PFSK-1 (cell line): ENCODE measurements around the gene DNAJB7.

ENCODE experiments used
- FOXP2 ChIP-seq: optimal IDR thresholded peaks from 2 replicates; pipeline ENCODE3; 2011; ENCODE audit warnings: borderline replicate concordance, control low read depth, inconsistent platforms; ENCODE audit not compliant: insufficient read depth; ENCODE audit errors: extremely low read length, extremely low read depth
- POLR2AphosphoS5 ChIP-seq: IDR thresholded peaks from 2 replicates; pipeline ENCODE4 v1.6.1; 2012; ENCODE audit warnings: low read depth, mild to moderate bottlenecking, control low read depth, low read length, moderate library complexity
- REST ChIP-seq, 2 experiments: IDR thresholded peaks; 2 replicates each; pipeline versions ENCODE4 v1.6.1 to v1.8.0; 2011 to 2012; ENCODE audit warnings: low read depth in 2 of 2, low read length in 2 of 2, control low read depth in 1 of 2, inconsistent platforms in 1 of 2, mild to moderate bottlenecking in 1 of 2, moderate library complexity in 1 of 2; ENCODE audit not compliant: insufficient read depth in 1 of 2
- SIN3A ChIP-seq: IDR thresholded peaks from 2 replicates; pipeline ENCODE4 v1.6.1; 2012; ENCODE audit warnings: mild to moderate bottlenecking, low read length, moderate library complexity, borderline replicate concordance; ENCODE audit not compliant: insufficient read depth
- TAF1 ChIP-seq: IDR thresholded peaks from 2 replicates; pipeline ENCODE4 v1.6.1; 2012; ENCODE audit warnings: low read length, control low read depth, borderline replicate concordance; ENCODE audit not compliant: insufficient read depth

The DNAJB7 gene

GRCh38 chr22:40853333-40853732 is 8.6 kb downstream of the DNAJB7 start:
- no peak for TF ChIP-seq SIN3A
- no peak for TF ChIP-seq TAF1
- no peak for TF ChIP-seq FOXP2
- no peak for TF ChIP-seq REST (IDR thresholded peaks at IDR 0.05; ENCODE audit: insufficient read depth in 1 of 2, low read depth in 2 of 2, low read length in 2 of 2)
- no peak for TF ChIP-seq POLR2AphosphoS5

DNA sequence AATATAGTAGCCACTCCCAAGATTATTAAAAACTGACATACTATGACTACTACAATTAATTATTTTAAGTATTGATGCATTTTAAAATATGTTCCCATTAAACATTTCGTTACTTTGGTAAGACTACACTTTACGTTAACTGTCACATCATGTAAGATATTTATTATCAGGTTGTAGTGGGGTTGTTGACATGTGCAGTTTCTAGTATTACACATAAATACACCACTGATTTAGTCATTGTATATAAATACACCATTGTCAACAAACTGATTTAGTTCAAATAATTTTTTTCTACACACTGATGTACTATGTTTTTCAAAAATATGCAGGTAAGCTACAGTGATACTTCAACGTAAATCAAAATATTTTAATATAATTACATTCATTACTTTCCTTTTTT is 17.0 kb downstream of the DNAJB7 start:
- no peak for TF ChIP-seq POLR2AphosphoS5
- TF ChIP-seq FOXP2: no peak
- no peak for TF ChIP-seq TAF1
- TF ChIP-seq REST (IDR thresholded peaks at IDR 0.05; ENCODE audit: insufficient read depth in 1 of 2, low read depth in 2 of 2, low read length in 2 of 2): no peak
- no peak for TF ChIP-seq SIN3A

DNA sequence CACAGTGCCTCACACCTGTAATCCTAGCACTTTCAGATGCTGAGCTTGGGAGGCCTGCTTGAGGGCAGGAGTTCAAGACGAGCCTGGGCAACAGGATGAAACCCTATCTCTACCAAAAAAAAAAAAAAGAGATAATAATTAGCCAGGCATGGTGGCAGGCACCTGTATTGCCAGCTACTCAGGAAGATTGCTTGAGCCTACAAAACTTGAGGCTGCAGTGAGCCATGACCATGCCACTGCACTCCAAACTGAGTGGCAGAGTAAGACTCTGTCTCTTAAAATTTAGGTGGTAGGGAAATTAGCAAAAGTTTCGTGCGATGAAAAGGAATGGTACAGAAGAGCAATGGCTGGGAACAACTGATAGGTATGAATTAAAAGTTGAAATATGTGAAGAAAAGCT is 23.4 kb downstream of the DNAJB7 start:
- TF ChIP-seq SIN3A (no peak), TAF1 (no peak), POLR2AphosphoS5 (no peak), REST (IDR thresholded peaks at IDR 0.05; ENCODE audit: insufficient read depth in 1 of 2, low read depth in 2 of 2, low read length in 2 of 2) (no peak), FOXP2 (no peak)

GRCh38 chr22:40834619-40835018 is 27.3 kb downstream of the DNAJB7 start:
- TF ChIP-seq FOXP2 (no peak), SIN3A (no peak), REST (IDR thresholded peaks at IDR 0.05; ENCODE audit: insufficient read depth in 1 of 2, low read depth in 2 of 2, low read length in 2 of 2) (no peak), POLR2AphosphoS5 (no peak), TAF1 (no peak)

- TF ChIP-seq FOXP2 (no peak), TAF1 (no peak), REST (IDR thresholded peaks at IDR 0.05; ENCODE audit: insufficient read depth in 1 of 2, low read depth in 2 of 2, low read length in 2 of 2) (no peak), POLR2AphosphoS5 (no peak), SIN3A (no peak)
Measured at GRCh38 chr22:40829131-40829530, 32.8 kb downstream of the DNAJB7 start.
